NT2/D1 (cell line): Measurements from ENCODE around the gene LRP8.

Source experiments
- DNase-seq: peaks from one replicate; pipeline ENCODE4 v3.0.0-alpha.2; 2011; ENCODE audit warnings: low read depth, low spot score
- H3K27me3 ChIP-seq: 2 replicates; pipeline ENCODE4 v1.6.0; 2011; ENCODE audit warnings: mild to moderate bottlenecking; ENCODE audit not compliant: insufficient read length, insufficient read depth
- H3K36me3 ChIP-seq: 2 replicates; pipeline ENCODE4 v1.6.1; 2011; ENCODE audit warnings: mild to moderate bottlenecking, low read length, mixed read lengths; ENCODE audit not compliant: insufficient read depth, insufficient read length
- H3K4me1 ChIP-seq: 2 replicates; pipeline ENCODE4 v1.5.1; 2011; ENCODE audit not compliant: insufficient read depth, insufficient read length
- H3K4me3 ChIP-seq: 2 replicates; pipeline ENCODE4 v1.5.1; 2011; ENCODE audit warnings: low read depth; ENCODE audit not compliant: insufficient read length
- H3K9ac ChIP-seq: 2 replicates; pipeline ENCODE4 v1.6.0; 2011; ENCODE audit warnings: low read depth; ENCODE audit not compliant: insufficient read length
- H3K9me3 ChIP-seq: 2 replicates; pipeline ENCODE4 v1.5.1; 2011; ENCODE audit warnings: mild to moderate bottlenecking, low read length; ENCODE audit not compliant: insufficient read depth
- SUZ12 ChIP-seq: IDR thresholded peaks from 2 replicates; pipeline ENCODE4 v1.6.1; 2011; ENCODE audit not compliant: insufficient read length, insufficient read depth; ENCODE audit errors: extremely low read depth
- YY1 ChIP-seq: IDR thresholded peaks from 2 replicates; pipeline ENCODE4 v1.6.1; 2011; ENCODE audit not compliant: insufficient read length, insufficient read depth
- ZNF274 ChIP-seq: IDR thresholded peaks from 2 replicates; pipeline ENCODE4 v1.6.1; 2011; ENCODE audit warnings: mild to moderate bottlenecking, low read depth, low read length

LRP8 gene

GRCh38 chr1:53359934-53360276 is 32.0 kb upstream of the LRP8 start:
- H3K4me1 ChIP-seq, result no peaks in the 10 kb centered on the region
- TF ChIP-seq YY1 (no peak), SUZ12 (no peak), ZNF274 (no peak)
- no peaks in the 10 kb centered on the region for H3K36me3 ChIP-seq
- DNase-seq, result no peak
- H3K9ac ChIP-seq, result no peak overlapping the region
- H3K27me3 ChIP-seq, result peaks cover 5% of the 10 kb centered on the region
- H3K9me3 ChIP-seq, result peaks cover 36% of the 10 kb centered on the region
- no peak overlapping the region for H3K4me3 ChIP-seq

GRCh38 chr1:53359225-53359933 is 31.5 kb upstream of the LRP8 start:
- Histone ChIP-seq H3K9me3 (peaks cover 36% of the 10 kb centered on the region), H3K4me1 (no peaks in the 10 kb centered on the region), H3K36me3 (no peaks in the 10 kb centered on the region), H3K4me3 (no peak overlapping the region), H3K9ac (no peak overlapping the region), H3K27me3 (peaks cover 5% of the 10 kb centered on the region)
- no peak for DNase-seq
- TF ChIP-seq YY1, result no peak

GRCh38 chr1:53356637-53357036 is 28.8 kb upstream of the LRP8 start:
- Histone ChIP-seq H3K27me3 (peaks cover 5% of the 10 kb centered on the region), H3K4me3 (no peak overlapping the region), H3K36me3 (no peaks in the 10 kb centered on the region), H3K4me1 (no peaks in the 10 kb centered on the region), H3K9me3 (peaks cover 36% of the 10 kb centered on the region), H3K9ac (no peak overlapping the region)
- DNase-seq, result no peak
- TF ChIP-seq ZNF274, result no peak
- no peak for TF ChIP-seq SUZ12
- no peak for TF ChIP-seq YY1

GRCh38 chr1:53354119-53354518 is 26.2 kb upstream of the LRP8 start:
- H3K36me3 ChIP-seq, result no peaks in the 10 kb centered on the region
- H3K27me3 ChIP-seq, result no peaks in the 10 kb centered on the region
- peaks cover 9% of the 10 kb centered on the region for H3K4me1 ChIP-seq
- TF ChIP-seq SUZ12 (no peak), YY1 (no peak), ZNF274 (no peak)
- H3K9ac ChIP-seq, result no peak overlapping the region
- peaks cover 36% of the 10 kb centered on the region for H3K9me3 ChIP-seq
- no peak for DNase-seq
- H3K4me3 ChIP-seq, result no peak overlapping the region

GRCh38 chr1:53352561-53352960 is 24.7 kb upstream of the LRP8 start:
- DNase-seq, result no peak
- Histone ChIP-seq H3K4me1 (peaks cover 14% of the 10 kb centered on the region), H3K36me3 (no peaks in the 10 kb centered on the region), H3K4me3 (no peak overlapping the region), H3K9ac (no peak overlapping the region), H3K9me3 (peaks cover 21% of the 10 kb centered on the region), H3K27me3 (no peaks in the 10 kb centered on the region)
- TF ChIP-seq YY1 (no peak), SUZ12 (no peak), ZNF274 (no peak)

GRCh38 chr1:53350853-53351767 is 23.2 kb upstream of the LRP8 start:
- no peak for DNase-seq
- H3K36me3 ChIP-seq, result no peaks in the 10 kb centered on the region
- peaks cover 14% of the 10 kb centered on the region for H3K4me1 ChIP-seq
- H3K9me3 ChIP-seq, result peaks cover 7% of the 10 kb centered on the region
- no peaks in the 10 kb centered on the region for H3K27me3 ChIP-seq
- TF ChIP-seq YY1 (no peak), ZNF274 (no peak), SUZ12 (no peak)
- H3K9ac ChIP-seq, result no peak overlapping the region
- H3K4me3 ChIP-seq, result no peak overlapping the region

GRCh38 chr1:53349968-53350852 is 22.3 kb upstream of the LRP8 start:
- no peak overlapping the region for H3K9ac ChIP-seq
- no peak overlapping the region for H3K4me3 ChIP-seq
- no peaks in the 10 kb centered on the region for H3K36me3 ChIP-seq
- no peaks in the 10 kb centered on the region for H3K9me3 ChIP-seq
- no peak for DNase-seq
- TF ChIP-seq YY1 (no peak), SUZ12 (no peak), ZNF274 (no peak)
- H3K4me1 ChIP-seq, result peaks cover 14% of the 10 kb centered on the region
- H3K27me3 ChIP-seq, result no peaks in the 10 kb centered on the region
